NCI-H1436 treated with DMSO at 0.1 percent for 48 hours (cell line): ENCODE data around the gene NOL4L.

Source experiments
- DNase-seq: peaks from one replicate; lab custom pipeline; 2025; lab: John Stamatoyannopoulos, UW

NOL4L gene

GRCh38 chr20:32613192-32614053, 28.3 kb upstream of the NOL4L start:
- no peak for DNase-seq

- no peak for DNase-seq
Observed at GRCh38 chr20:32612351-32613191, 27.4 kb upstream of the NOL4L start.

DNA sequence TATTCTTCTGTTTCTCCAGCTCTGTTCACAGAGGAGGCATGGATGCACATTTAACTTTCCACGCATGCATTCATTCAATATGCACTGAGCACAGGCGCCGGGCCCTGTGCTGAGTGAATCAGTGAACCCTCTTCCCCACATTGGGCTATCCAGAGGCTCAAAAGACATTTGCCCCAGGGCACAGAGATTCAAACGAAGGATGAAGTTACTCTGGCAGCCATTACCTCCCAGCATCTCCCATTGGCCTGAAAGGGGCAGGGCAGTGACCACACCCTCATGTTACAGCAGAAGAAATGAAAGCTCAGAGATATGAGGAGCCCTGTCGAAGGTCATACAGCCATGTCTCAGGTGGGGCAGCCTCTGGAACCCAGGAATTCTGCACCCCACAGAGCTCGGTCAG, 26.7 kb upstream of the NOL4L start:
- DNase-seq, result no peak

DNA sequence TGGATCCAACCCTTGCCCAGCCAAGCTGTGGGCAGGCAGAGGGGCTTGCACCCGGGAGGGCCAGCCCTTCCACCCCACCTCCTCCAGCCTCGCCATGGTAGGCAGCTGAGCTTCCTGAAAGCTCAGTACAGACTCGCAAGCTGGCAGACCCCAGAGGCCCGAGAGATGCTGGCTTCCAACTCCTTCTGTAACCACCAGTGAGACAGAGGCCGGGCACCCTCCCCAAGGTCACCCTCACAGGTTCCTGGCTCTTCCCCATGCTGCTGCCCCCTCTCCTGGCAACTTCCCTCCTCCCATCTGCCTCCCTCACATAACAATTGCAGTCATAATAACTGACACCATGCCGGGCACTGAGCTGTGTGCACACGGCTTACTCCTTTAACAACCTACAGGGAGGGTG, 26.2 kb upstream of the NOL4L start:
- no peak for DNase-seq

GRCh38 chr20:32610472-32611218, 25.5 kb upstream of the NOL4L start:
- no peak for DNase-seq

DNA sequence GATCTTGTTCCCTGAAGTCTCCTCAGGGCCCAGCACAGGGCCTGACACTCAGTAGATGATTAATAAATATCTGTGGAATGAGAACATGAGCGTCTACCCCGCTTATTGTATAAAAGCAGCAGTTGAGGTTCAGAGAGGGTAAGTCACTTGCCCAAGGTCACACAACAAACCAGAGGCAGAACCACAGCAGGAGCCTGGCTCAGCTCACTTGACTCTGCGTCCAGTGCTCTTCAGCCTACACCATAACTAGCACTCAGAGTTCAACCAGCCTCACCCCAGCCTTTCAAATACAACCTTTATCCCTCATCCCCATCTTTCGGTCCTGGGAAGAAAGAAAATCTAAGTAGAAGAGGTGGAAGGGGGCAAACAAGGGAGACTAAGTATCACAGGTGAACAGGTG, 24.9 kb upstream of the NOL4L start:
- DNase-seq, result no peak

DNA sequence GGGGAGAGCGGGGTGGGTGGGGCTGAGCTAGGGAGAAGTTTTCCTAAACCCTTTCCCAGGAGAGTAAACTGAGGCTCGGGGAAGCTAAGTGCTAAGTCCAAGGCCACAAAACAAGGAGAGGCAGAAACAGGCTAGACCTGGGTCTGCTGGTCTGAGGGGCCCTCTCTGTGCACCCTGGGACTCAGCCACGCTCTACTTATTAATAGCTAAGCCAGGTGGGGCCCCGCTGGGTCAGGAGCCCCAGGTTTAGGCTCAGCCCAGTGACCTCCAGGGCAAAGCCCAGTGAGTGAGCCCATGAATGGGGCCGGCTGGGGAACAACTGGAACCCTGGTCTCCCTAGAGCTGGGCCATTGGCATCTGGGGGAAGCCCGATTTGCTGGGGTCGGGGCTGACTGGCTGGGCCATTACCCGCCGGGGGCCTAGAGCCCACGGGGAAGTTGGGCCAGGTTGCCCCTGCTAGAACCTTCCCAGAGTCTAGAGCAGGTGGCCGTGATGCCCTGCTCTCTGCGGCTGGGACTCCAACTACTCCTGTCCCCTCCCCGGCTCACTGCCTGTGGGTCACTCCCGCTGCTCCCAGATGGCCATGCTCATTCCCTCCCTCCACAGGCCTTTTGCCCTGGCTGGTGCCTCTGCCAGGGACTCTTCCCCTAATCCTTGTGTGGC, 24.1 kb upstream of the NOL4L start:
- DNase-seq, result no peak

- DNase-seq, result no peak
Observed at GRCh38 chr20:32608664-32609015, 23.5 kb upstream of the NOL4L start.

- DNase-seq, result no peak
Observed at GRCh38 chr20:32607727-32608663, 22.9 kb upstream of the NOL4L start.

DNA sequence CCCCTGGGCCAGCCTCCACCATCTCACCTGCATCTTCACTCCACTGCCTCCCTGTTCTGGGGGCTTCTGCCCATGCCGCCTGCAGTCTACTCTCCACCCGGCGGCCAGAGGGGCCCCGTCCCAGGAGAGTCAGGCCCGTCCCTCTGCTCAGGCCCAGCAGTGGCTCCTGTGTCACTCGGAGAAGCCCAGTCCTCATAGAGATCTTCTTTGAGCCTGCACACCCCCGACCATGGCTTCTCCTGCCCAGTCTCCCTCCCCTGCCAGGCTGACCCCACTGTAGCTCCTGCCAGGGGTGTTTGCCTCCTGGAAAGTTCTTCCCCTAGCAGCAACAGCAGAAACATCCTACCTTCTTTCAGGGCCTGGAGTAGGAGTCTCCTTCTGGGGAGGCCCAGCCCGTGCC, 22.2 kb upstream of the NOL4L start:
- DNase-seq, result no peak

DNA sequence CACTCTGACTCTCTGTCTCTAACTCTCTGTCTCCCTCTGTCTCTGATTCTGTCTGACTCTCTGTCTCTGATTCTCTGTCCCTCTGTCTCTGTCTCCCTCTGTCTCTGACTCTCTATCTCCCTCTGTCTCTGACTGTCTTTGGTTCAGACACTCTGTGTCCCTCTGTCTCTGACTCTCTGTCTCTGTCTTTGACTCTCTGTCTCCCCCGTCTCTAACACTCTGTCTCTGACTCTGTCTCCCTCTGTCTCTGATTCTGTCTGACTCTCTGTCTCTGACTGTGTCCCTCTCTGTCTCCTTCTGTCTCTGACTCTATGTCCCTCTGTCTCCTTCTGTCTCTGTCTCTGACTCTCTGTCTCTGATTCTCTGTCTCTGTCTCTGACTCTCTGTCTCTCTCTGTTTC, 21.7 kb upstream of the NOL4L start:
- no peak for DNase-seq

DNA sequence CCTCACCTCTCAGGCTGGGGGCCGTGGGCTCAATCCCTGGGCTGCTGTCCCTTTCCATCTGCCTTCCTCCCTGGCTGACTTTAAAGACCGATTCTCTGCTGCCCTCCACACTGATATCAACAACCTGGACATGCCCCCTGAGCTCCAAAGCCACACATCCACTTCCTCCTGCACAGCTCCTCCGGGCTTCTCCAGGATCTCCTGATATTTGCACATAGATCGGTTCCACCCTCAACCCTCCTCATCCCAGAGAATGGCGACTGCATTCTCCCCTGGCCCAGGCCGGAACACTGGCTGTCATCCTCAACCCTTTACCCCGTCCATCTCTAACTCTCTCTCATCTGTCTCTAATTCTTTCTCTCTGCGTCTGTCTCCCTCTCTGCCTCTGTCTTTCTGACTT, 21.0 kb upstream of the NOL4L start:
- no peak for DNase-seq

- no peak for DNase-seq
Observed at GRCh38 chr20:32605167-32605656, 20.1 kb upstream of the NOL4L start.

GRCh38 chr20:32603046-32603726, 18.1 kb upstream of the NOL4L start:
- DNase-seq, result no peak

GRCh38 chr20:32602273-32602672, 17.1 kb upstream of the NOL4L start:
- DNase-seq, result no peak

GRCh38 chr20:32600681-32601237, 15.6 kb upstream of the NOL4L start:
- no peak for DNase-seq

DNA sequence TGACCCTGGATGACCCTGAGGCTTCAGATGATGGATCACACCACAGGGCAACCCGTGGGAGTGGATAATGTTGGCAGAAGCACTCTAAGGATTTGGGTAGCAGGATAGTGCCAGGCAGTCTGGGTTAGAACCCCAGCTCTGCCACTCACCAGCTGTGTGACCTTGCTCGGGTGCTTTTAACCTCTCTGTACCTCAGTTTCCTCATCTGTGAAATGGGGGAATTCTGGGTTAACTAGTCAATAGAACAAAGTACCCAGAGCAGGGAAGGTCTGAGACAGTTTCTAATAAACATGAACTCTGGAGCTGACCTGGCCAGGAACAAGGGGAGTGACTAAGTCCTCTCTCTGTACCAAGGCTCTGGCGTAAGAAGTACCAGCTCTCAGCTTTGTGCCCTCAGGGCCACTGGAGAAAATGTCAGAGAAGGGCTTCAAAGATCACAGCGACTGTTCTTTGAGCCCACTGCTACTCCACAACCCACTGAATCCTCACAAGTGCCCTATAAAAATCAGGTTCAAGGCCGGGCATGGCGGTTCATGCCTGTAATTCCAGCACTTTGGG, 14.7 kb upstream of the NOL4L start:
- no peak for DNase-seq

GRCh38 chr20:32598606-32599005, 13.5 kb upstream of the NOL4L start:
- DNase-seq, result no peak

GRCh38 chr20:32597714-32598113, 12.6 kb upstream of the NOL4L start:
- no peak for DNase-seq
